BLaER1 (cell line): ENCODE results near the gene GDI1.

Source experiments
- H3K27ac ChIP-seq: shearing (Covaris generic); formaldehyde crosslinking; 2 replicates; pipeline ENCODE4 v1.8.1; 2022
- H3K27me3 ChIP-seq: shearing (Covaris generic); formaldehyde crosslinking; 2 replicates; pipeline ENCODE4 v1.8.1; 2022
- H3K36me3 ChIP-seq: shearing (Covaris generic); formaldehyde crosslinking; 2 replicates; pipeline ENCODE4 v1.8.1; 2022
- H3K4me1 ChIP-seq: shearing (Covaris generic); formaldehyde crosslinking; 2 replicates; pipeline ENCODE4 v1.8.1; 2022
- H3K4me2 ChIP-seq: shearing (Covaris generic); formaldehyde crosslinking; 2 replicates; pipeline ENCODE4 v1.8.1; 2022
- H3K4me3 ChIP-seq: shearing (Covaris generic); formaldehyde crosslinking; 2 replicates; pipeline ENCODE4 v1.8.1; 2022
- H3K9ac ChIP-seq: shearing (Covaris generic); formaldehyde crosslinking; 2 replicates; pipeline ENCODE4 v1.8.1; 2022
- H3K9me3 ChIP-seq: shearing (Covaris generic); formaldehyde crosslinking; 2 replicates; pipeline ENCODE4 v1.8.1; 2022
- H4K20me1 ChIP-seq: shearing (Covaris generic); formaldehyde crosslinking; 2 replicates; pipeline ENCODE4 v1.8.1; 2022
- Cebpa-rat ChIP-seq: shearing (Covaris generic); IDR thresholded peaks from 2 replicates; pipeline ENCODE4 v1.8.1; 2022

GDI1 gene

GRCh38 chrX:154408659-154409221 is 28.2 kb upstream of the GDI1 start:
- peaks cover 37% of the 10 kb centered on the region for H3K4me1 ChIP-seq
- H3K4me2 ChIP-seq = peak overlapping the region; percentile 84
- TF ChIP-seq Cebpa-rat = no peak
- H3K27me3 ChIP-seq = 0 out of 2 replicates have a peak, but pooled peaks cover 5% of the 10 kb centered on the region
- peaks cover 11% of the 10 kb centered on the region for H3K9me3 ChIP-seq
- H3K9ac ChIP-seq = peak overlapping the region; percentile 75
- H3K36me3 ChIP-seq = peaks cover 6% of the 10 kb centered on the region; the same call in 1 of the 2 replicates
- peak overlapping the region; percentile 65 for H3K4me3 ChIP-seq
- H4K20me1 ChIP-seq = no peaks in the 10 kb centered on the region
- peak overlapping the region; percentile 67 for H3K27ac ChIP-seq

DNA sequence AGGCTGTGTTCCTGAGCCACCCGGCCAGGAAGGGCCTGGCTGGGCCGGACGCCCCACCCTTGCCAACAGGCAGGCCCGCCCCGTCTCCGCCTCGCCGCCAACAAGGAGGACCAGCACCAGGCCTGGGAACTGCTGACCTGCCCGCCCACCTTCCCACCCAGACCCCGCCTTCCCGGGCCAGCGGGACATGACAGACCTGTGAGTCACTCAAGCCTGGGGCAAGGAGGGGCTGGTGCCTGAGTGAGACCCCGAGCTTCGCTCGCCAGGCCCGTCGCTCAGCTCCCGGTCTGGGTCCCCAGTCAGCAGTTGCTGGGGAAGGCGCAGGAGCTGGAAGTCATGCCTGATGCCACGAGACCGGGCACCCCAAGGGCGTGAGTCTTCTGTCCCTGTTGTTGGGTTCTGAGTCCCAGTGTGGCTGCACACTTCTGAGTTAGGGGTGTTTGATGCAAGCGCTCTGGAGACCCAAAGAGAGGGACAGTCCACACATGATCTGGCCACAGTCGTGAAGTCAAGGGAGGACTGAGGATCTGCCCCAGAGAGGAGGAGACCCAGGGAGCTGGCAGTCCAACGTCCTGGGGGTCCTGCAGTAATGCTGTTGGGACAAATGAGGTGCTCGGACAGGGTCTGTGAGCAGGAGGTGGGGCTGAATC is 27.6 kb upstream of the GDI1 start, which contains the start of gene DNASE1L1:
TSS of gene DNASE1L1 (minus strand) at position 33 of the 650 bp plus-strand sequence. CDS start 3,686 bp downstream, outside the sequence.
- H3K27me3 ChIP-seq = 0 out of 2 replicates have a peak, but pooled peaks cover 5% of the 10 kb centered on the region
- H4K20me1 ChIP-seq = no peaks in the 10 kb centered on the region
- peak within 1 kb of the TSS; percentile 67 for H3K27ac ChIP-seq
- TF ChIP-seq Cebpa-rat = no peak
- H3K4me1 ChIP-seq = peaks cover 37% of the 10 kb centered on the region
- H3K9ac ChIP-seq = peak within 1 kb of the TSS; percentile 75
- H3K4me2 ChIP-seq = peak within 1 kb of the TSS; percentile 84
- peaks cover 11% of the 10 kb centered on the region for H3K9me3 ChIP-seq
- H3K4me3 ChIP-seq = peak within 1 kb of the TSS; percentile 65
- H3K36me3 ChIP-seq = peaks cover 9% of the 10 kb centered on the region; the same call in 1 of the 2 replicates

DNA sequence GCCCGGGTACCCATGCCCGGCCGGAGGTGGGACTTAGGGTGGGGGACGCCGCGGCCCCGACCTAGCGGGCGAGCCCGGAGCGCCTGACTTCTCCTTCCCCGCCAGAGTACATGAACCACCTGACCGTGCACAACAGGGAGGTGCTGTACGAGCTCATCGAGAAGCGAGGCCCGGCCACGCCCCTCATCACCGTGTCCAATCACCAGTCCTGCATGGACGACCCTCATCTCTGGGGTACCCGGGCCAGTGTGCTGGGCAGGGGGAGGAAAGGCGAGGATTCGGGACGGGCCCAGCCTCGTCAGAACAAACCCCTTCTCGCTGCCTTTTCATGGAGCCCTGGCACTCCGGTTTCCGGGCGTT is 25.0 kb upstream of the GDI1 start:
- H3K9me3 ChIP-seq = peaks cover 11% of the 10 kb centered on the region
- TF ChIP-seq Cebpa-rat = no peak
- H3K9ac ChIP-seq = peak overlapping the region; percentile 85
- H3K27ac ChIP-seq = peak overlapping the region; percentile 87
- peaks cover 12% of the 10 kb centered on the region; the same call in 1 of the 2 replicates for H3K36me3 ChIP-seq
- peak overlapping the region; percentile 86 for H3K4me3 ChIP-seq
- peaks cover 4% of the 10 kb centered on the region for H3K27me3 ChIP-seq
- H3K4me2 ChIP-seq = peak overlapping the region; percentile 84
- peaks cover 28% of the 10 kb centered on the region for H3K4me1 ChIP-seq
- H4K20me1 ChIP-seq = no peaks in the 10 kb centered on the region

- Histone ChIP-seq H3K27me3 (peaks cover 9% of the 10 kb centered on the region), H3K4me2 (peak overlapping the region; percentile 84), H3K4me1 (peaks cover 28% of the 10 kb centered on the region), H3K27ac (peak overlapping the region; percentile 87), H4K20me1 (no peaks in the 10 kb centered on the region), H3K9ac (peak overlapping the region; percentile 85), H3K4me3 (peak overlapping the region; percentile 86), H3K36me3 (peaks cover 12% of the 10 kb centered on the region; the same call in 1 of the 2 replicates), H3K9me3 (peaks cover 11% of the 10 kb centered on the region)
- TF ChIP-seq Cebpa-rat = no peak
These were observed 24.5 kb upstream of the GDI1 start for GRCh38 chrX:154412468-154412867.

GRCh38 chrX:154413142-154413541 is 23.8 kb upstream of the GDI1 start:
- H3K27ac ChIP-seq = no peak overlapping the region
- peaks cover 28% of the 10 kb centered on the region for H3K4me1 ChIP-seq
- H3K4me3 ChIP-seq = no peak overlapping the region
- H3K4me2 ChIP-seq = 0 out of 2 replicates have a peak overlapping the region, but pooled peaks have one; percentile 84
- no peak for TF ChIP-seq Cebpa-rat
- peaks cover 11% of the 10 kb centered on the region for H3K9me3 ChIP-seq
- no peaks in the 10 kb centered on the region for H4K20me1 ChIP-seq
- H3K27me3 ChIP-seq = peaks cover 16% of the 10 kb centered on the region
- H3K36me3 ChIP-seq = peaks cover 12% of the 10 kb centered on the region; the same call in 1 of the 2 replicates
- no peak overlapping the region for H3K9ac ChIP-seq

DNA sequence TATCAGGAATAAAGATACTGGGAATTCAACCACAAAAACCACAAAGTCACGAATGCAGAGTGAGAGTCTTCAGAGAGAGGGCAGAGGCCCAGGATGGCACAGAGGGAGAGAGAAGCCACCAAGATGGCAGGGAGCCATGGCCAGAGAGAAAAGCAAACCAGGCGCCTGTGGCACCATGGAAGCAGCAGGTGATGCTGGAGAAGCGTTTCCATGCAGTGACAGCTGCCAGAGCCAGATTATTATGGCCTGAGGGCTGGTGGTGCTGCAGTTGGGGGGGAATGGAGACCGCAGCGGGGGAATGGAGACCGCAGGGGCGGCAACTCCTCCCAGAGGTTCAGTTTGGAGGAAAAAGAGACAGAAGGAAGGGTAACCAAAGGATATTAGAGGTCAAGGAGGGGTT is 19.8 kb upstream of the GDI1 start:
- Histone ChIP-seq H3K27me3 (peaks cover 53% of the 10 kb centered on the region), H3K9ac (no peak overlapping the region), H3K4me3 (no peak overlapping the region), H3K4me1 (peaks cover 7% of the 10 kb centered on the region), H3K9me3 (no peaks in the 10 kb centered on the region; the same call in 1 of the 2 replicates), H3K4me2 (no peak overlapping the region), H3K27ac (no peak overlapping the region), H4K20me1 (peaks cover 16% of the 10 kb centered on the region; the same call in 1 of the 2 replicates), H3K36me3 (peaks cover 22% of the 10 kb centered on the region; the same call in 1 of the 2 replicates)
- no peak for TF ChIP-seq Cebpa-rat

DNA sequence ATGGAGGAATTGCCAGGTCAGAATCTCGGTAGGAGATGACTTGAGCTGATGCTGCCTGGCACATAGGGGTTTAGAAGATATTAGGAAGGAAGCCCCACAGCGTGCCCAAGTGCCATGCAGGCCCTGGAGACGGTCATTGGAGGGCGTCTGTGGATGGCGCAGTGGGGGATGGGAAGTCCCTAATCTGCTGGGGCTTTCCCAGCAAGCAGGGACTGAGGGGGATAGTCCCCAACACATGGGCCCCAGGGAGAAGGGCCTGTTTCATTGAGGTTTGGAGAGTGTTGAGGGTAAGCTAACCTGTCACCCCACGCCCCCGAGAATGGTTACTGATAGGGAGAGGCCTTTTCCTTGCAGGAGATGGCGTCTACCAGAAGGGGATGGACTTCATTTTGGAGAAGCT is 17.8 kb upstream of the GDI1 start:
- Histone ChIP-seq H3K4me2 (no peak overlapping the region), H3K9ac (no peak overlapping the region), H3K36me3 (peaks cover 14% of the 10 kb centered on the region; the same call in 1 of the 2 replicates), H3K4me1 (no peaks in the 10 kb centered on the region), H3K27me3 (peaks cover 53% of the 10 kb centered on the region), H4K20me1 (peaks cover 16% of the 10 kb centered on the region; the same call in 1 of the 2 replicates), H3K27ac (no peak overlapping the region), H3K9me3 (no peaks in the 10 kb centered on the region), H3K4me3 (no peak overlapping the region)
- no peak for TF ChIP-seq Cebpa-rat

GRCh38 chrX:154419688-154420401 is 17.1 kb upstream of the GDI1 start:
- Histone ChIP-seq H3K4me3 (no peak overlapping the region), H3K36me3 (peaks cover 14% of the 10 kb centered on the region; the same call in 1 of the 2 replicates), H3K9me3 (no peaks in the 10 kb centered on the region), H3K4me2 (no peak overlapping the region), H3K9ac (no peak overlapping the region), H3K27me3 (peaks cover 53% of the 10 kb centered on the region), H4K20me1 (peaks cover 16% of the 10 kb centered on the region; the same call in 1 of the 2 replicates), H3K27ac (no peak overlapping the region), H3K4me1 (no peaks in the 10 kb centered on the region)
- TF ChIP-seq Cebpa-rat = no peak

- Histone ChIP-seq H3K9ac (no peak overlapping the region), H4K20me1 (peaks cover 16% of the 10 kb centered on the region; the same call in 1 of the 2 replicates), H3K27ac (no peak overlapping the region), H3K4me3 (no peak overlapping the region), H3K36me3 (peaks cover 10% of the 10 kb centered on the region; the same call in 1 of the 2 replicates), H3K27me3 (peaks cover 53% of the 10 kb centered on the region), H3K4me2 (no peak overlapping the region), H3K9me3 (no peaks in the 10 kb centered on the region), H3K4me1 (no peaks in the 10 kb centered on the region)
- no peak for TF ChIP-seq Cebpa-rat
These were observed 16.6 kb upstream of the GDI1 start for GRCh38 chrX:154420402-154420756.
